Panc1 (cell line): ENCODE data around the gene ESCO1. TPM values are rescaled to one million over a fixed set of nuclear protein-coding genes. Genes with fewer than 3 reads are reported as not detected.

ENCODE experiments used
- ATAC-seq: fragments of 200-7000 bp; cut with Tn5 transposase; 2 replicates; pipeline ENCODE4 v1.9.1; 2020; ENCODE audit warnings: mild to moderate bottlenecking, moderate library complexity
- BruUV-seq: library from RNA; stranded (reverse); fragments of 400-500 nt; replicated peaks from 2 replicates; lab custom pipeline; 2021; lab: Mats Ljungman, UMichigan
- CTCF ChIA-PET: fragments of 300-600 bp; sonication (Branson Sonifier 250); formaldehyde crosslinking; loops from one replicate; lab custom pipeline; 2022; ENCODE audit warnings: antibody characterized with exemption; lab: Charles Lee
- POLR2A ChIA-PET: fragments of 300-600 bp; sonication (Branson Sonifier 250); formaldehyde crosslinking; loops from one replicate; lab custom pipeline; 2022; ENCODE audit warnings: antibody characterized with exemption; lab: Charles Lee
- DNase-seq: peaks from one replicate; pipeline ENCODE4 v3.0.0-alpha.2; 2010; ENCODE audit warnings: low read depth, low spot score
- H3K27ac ChIP-seq: 2 replicates; pipeline ENCODE4 v1.5.1; 2011; ENCODE audit warnings: mild to moderate bottlenecking, low read length, inconsistent platforms
- H3K27me3 ChIP-seq: fragments of 200-500 bp; sonication (Bioruptor generic); 2 replicates; pipeline ENCODE4 v1.6.0; 2014; ENCODE audit warnings: low read length, inconsistent platforms; ENCODE audit not compliant: control insufficient read depth, insufficient read depth
- H3K36me3 ChIP-seq: fragments of 200-500 bp; sonication (Bioruptor generic); 2 replicates; pipeline ENCODE4 v1.5.1; 2014; ENCODE audit warnings: inconsistent platforms, mild to moderate bottlenecking, low read length, moderate library complexity; ENCODE audit not compliant: control insufficient read depth, insufficient read depth
- H3K4me1 ChIP-seq: 2 replicates; pipeline ENCODE4 v1.5.1; 2011; ENCODE audit warnings: inconsistent platforms, mild to moderate bottlenecking, low read length, moderate library complexity; ENCODE audit not compliant: control insufficient read depth, insufficient read depth
- H3K4me3 ChIP-seq, 2 experiments: 2 replicates each; pipeline ENCODE4 v1.5.1; 2011 to 2012; ENCODE audit warnings: low read depth in 2 of 2, low read length in 2 of 2, mild to moderate bottlenecking in 2 of 2, inconsistent platforms in 1 of 2, moderate library complexity in 1 of 2
- H3K9me3 ChIP-seq: fragments of 200-500 bp; sonication (Bioruptor generic); 2 replicates; pipeline ENCODE4 v1.5.1; 2014; ENCODE audit warnings: low read depth, mild to moderate bottlenecking, inconsistent platforms, low read length, moderate library complexity; ENCODE audit not compliant: control insufficient read depth, insufficient read depth
- POLR2AphosphoS5 ChIP-seq: IDR thresholded peaks from 2 replicates; pipeline ENCODE4 v1.6.1; 2012; ENCODE audit warnings: mild to moderate bottlenecking, low read depth, low read length, moderate library complexity
- REST ChIP-seq, 2 experiments: IDR thresholded peaks; 2 replicates each; pipeline ENCODE4 v1.6.1; 2011 to 2012; ENCODE audit warnings: low read depth in 2 of 2, control low read depth in 1 of 2, low read length in 1 of 2, mild to moderate bottlenecking in 1 of 2, moderate library complexity in 1 of 2; ENCODE audit not compliant: insufficient read depth in 1 of 2
- SIN3A ChIP-seq: IDR thresholded peaks from 2 replicates; pipeline ENCODE4 v1.6.1; 2012; ENCODE audit warnings: low read depth, mild to moderate bottlenecking, low read length, moderate library complexity, borderline replicate concordance; ENCODE audit not compliant: insufficient read depth
- TCF7L2 ChIP-seq: IDR thresholded peaks from 2 replicates; pipeline ENCODE4 v1.6.1; 2011; ENCODE audit warnings: mild to moderate bottlenecking, low read depth, low read length, inconsistent platforms
- in situ Hi-C: cut with HindIII; loops from 2 replicates; pipeline ENCODE4 v1.10.0; 2016; ENCODE audit warnings: low sequenced_read_pairs, low pct_unique_long_range_greater_than_20kb
- intact Hi-C: fragments of 100-400 bp; cut with micrococcal nuclease; formaldehyde crosslinking; loops from one replicate; pipeline ENCODE4 v1.10.0; 2022; ENCODE audit not compliant: unreplicated experiment
- total RNA-seq: library from RNA; stranded (reverse); gene quantifications from one replicate; pipeline ENCODE4 v1.2.1, GENCODE V29; 2021; ENCODE audit not compliant: unreplicated experiment
- TF ChIP-seq, protein P1 (sequence below): fragments of 450-650 bp; IDR thresholded peaks from 2 replicates; pipeline ENCODE4 v1.5.1; 2017; ENCODE audit warnings: mild to moderate bottlenecking

Gene ESCO1
- total RNA-seq, 1 experiment from 2014 or later, result 15.4 TPM

DNA sequence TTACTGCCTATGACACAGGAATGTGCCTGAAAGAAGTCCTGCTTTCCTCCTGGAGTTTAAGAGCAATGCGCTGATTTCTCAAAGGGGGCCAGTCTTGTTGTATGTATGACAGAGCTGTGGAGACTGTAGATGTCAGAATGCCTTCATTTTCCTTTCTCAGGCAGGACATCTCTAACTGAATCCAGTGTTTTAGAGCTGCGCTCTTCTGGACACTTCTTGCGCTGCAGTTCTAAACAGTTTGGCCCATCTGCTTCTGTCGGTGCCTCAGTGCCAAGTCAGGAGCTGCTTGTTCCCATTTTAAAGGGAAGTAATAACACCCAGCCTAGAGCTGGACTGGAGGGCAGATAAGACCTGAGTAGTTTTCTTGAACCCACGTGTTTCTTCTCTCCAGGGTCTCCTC, 91.4 kb downstream of the ESCO1 start:
- ATAC-seq, result no peak
- H3K27me3 ChIP-seq, result no peaks in the 10 kb centered on the region
- in situ Hi-C loops (no loop called here), intact Hi-C loops (no loop called here)
- no peak overlapping the region for H3K4me3 ChIP-seq
- no peaks in the 10 kb centered on the region for H3K36me3 ChIP-seq
- TF ChIP-seq TCF7L2 (no peak), REST (IDR thresholded peaks at IDR 0.05; ENCODE audit: insufficient read depth in 1 of 2, low read depth in 2 of 2, low read length in 1 of 2) (no peak), SIN3A (no peak), POLR2AphosphoS5 (no peak)
- TF ChIP-seq, protein P1, sequence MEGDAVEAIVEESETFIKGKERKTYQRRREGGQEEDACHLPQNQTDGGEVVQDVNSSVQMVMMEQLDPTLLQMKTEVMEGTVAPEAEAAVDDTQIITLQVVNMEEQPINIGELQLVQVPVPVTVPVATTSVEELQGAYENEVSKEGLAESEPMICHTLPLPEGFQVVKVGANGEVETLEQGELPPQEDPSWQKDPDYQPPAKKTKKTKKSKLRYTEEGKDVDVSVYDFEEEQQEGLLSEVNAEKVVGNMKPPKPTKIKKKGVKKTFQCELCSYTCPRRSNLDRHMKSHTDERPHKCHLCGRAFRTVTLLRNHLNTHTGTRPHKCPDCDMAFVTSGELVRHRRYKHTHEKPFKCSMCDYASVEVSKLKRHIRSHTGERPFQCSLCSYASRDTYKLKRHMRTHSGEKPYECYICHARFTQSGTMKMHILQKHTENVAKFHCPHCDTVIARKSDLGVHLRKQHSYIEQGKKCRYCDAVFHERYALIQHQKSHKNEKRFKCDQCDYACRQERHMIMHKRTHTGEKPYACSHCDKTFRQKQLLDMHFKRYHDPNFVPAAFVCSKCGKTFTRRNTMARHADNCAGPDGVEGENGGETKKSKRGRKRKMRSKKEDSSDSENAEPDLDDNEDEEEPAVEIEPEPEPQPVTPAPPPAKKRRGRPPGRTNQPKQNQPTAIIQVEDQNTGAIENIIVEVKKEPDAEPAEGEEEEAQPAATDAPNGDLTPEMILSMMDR, result no peak; the same call in 1 of the 2 replicates
- no peaks in the 10 kb centered on the region for H3K4me1 ChIP-seq
- POLR2A ChIA-PET, result interaction anchor here (0.6 kb wide), 1 partner anchor 225 kb away, joined by 5 read pairs; no protein-coding TSS in a partner anchor
- H3K9me3 ChIP-seq, result no peaks in the 10 kb centered on the region
- DNase-seq, result no peak
- no TSS peak for BruUV-seq
- H3K27ac ChIP-seq, result no peak overlapping the region
- CTCF ChIA-PET, result interaction anchor here (0.6 kb wide), 1 partner anchor 315 kb away, joined by 3 read pairs; no protein-coding TSS in a partner anchor

- H3K27me3 ChIP-seq, result no peaks in the 10 kb centered on the region
- H3K27ac ChIP-seq, result no peak overlapping the region
- ChIA-PET CTCF (interaction anchor here (0.6 kb wide), 1 partner anchor 314 kb away, joined by 3 read pairs; no protein-coding TSS in a partner anchor), POLR2A (interaction anchor here (0.6 kb wide), 1 partner anchor 224 kb away, joined by 5 read pairs; no protein-coding TSS in a partner anchor)
- H3K9me3 ChIP-seq, result no peaks in the 10 kb centered on the region
- no peaks in the 10 kb centered on the region for H3K36me3 ChIP-seq
- ATAC-seq (no peak), DNase-seq (no peak)
- intact Hi-C loops, result no loop called here
- H3K4me3 ChIP-seq, result no peak overlapping the region
- TF ChIP-seq, protein P1, result no peak
- TF ChIP-seq SIN3A (no peak), REST (IDR thresholded peaks at IDR 0.05; ENCODE audit: insufficient read depth in 1 of 2, low read depth in 2 of 2, low read length in 1 of 2) (no peak), TCF7L2 (no peak), POLR2AphosphoS5 (no peak)
- no peaks in the 10 kb centered on the region for H3K4me1 ChIP-seq
- BruUV-seq, result no TSS peak
- in situ Hi-C loops, result no loop called here
Observed at GRCh38 chr18:21507913-21508701, 92.4 kb downstream of the ESCO1 start.
